CD14-positive monocyte (primary cell): ENCODE data around the gene SPACA5. TPM values are rescaled to one million over a fixed set of nuclear protein-coding genes. Genes with fewer than 3 reads are reported as not detected.

ENCODE experiments used
- DNase-seq, 3 donors: peaks; one replicate each; pipeline ENCODE4 v3.0.0-alpha.2; 2011 to 2022
- H2AFZ ChIP-seq: 2 replicates; pipeline ENCODE4 v1.6.0; 2012; ENCODE audit warnings: mild to moderate bottlenecking, low read depth, low read length, inconsistent platforms; ENCODE audit not compliant: insufficient read depth, poor library complexity, severe bottlenecking
- H3K27ac ChIP-seq, 2 donors: 1 replicate in 1 of 2; 2 replicates in 1 of 2; pipeline ENCODE4 v1.5.1; 2012 to 2013; ENCODE audit warnings: low read length in 2 of 2, control low read depth in 1 of 2, inconsistent platforms in 1 of 2, low read depth in 1 of 2, mild to moderate bottlenecking in 1 of 2
- H3K27me3 ChIP-seq, 2 donors: one replicate each; pipeline versions ENCODE4 v1.6.0 to v1.6.1; 2011 to 2013; ENCODE audit warnings: low read length in 2 of 2; ENCODE audit not compliant: control insufficient read depth in 2 of 2, insufficient read depth in 2 of 2
- H3K36me3 ChIP-seq, 2 donors: replicated peaks in 1 of 2; 1 replicate in 1 of 2; 2 replicates in 1 of 2; pipeline versions ENCODE4 v1.5.1 to v1.6.1; 2012 to 2013; ENCODE audit warnings: low read length in 2 of 2, control low read depth in 1 of 2, inconsistent platforms in 1 of 2, mild to moderate bottlenecking in 1 of 2; ENCODE audit not compliant: insufficient read depth in 2 of 2, control insufficient read depth in 1 of 2
- H3K4me1 ChIP-seq, 2 donors: 1 replicate in 1 of 2; 2 replicates in 1 of 2; pipeline versions ENCODE4 v1.5.1 to v1.6.1; 2012 to 2013; ENCODE audit warnings: low read length in 2 of 2, control low read depth in 1 of 2, inconsistent platforms in 1 of 2, mild to moderate bottlenecking in 1 of 2, moderate library complexity in 1 of 2; ENCODE audit not compliant: insufficient read depth in 2 of 2, control insufficient read depth in 1 of 2
- H3K4me2 ChIP-seq: replicated peaks from 2 replicates; pipeline ENCODE3; 2012; ENCODE audit warnings: low read length, moderate library complexity, mild to moderate bottlenecking; ENCODE audit not compliant: poor library complexity, severe bottlenecking; ENCODE audit errors: extremely low read depth
- H3K4me3 ChIP-seq, 3 experiments: fragments of 200-600 bp in 1 of 3; sonication (generic) in 1 of 3; replicated peaks in 1 of 3; 1 replicate in 2 of 3; 2 replicates in 1 of 3; pipeline ENCODE4 v1.5.1; 2011 to 2013; ENCODE audit warnings: low read length in 3 of 3, mild to moderate bottlenecking in 3 of 3, control low read depth in 2 of 3, low read depth in 2 of 3, inconsistent platforms in 1 of 3, moderate library complexity in 1 of 3
- H3K79me2 ChIP-seq: 2 replicates; pipeline ENCODE4 v1.6.0; 2012; ENCODE audit warnings: mild to moderate bottlenecking, control low read depth, inconsistent platforms, low read length, moderate library complexity; ENCODE audit not compliant: insufficient read depth
- H3K9ac ChIP-seq: 2 replicates; pipeline ENCODE4 v1.6.0; 2017; ENCODE audit warnings: low read length, mild to moderate bottlenecking; ENCODE audit not compliant: insufficient read depth, poor library complexity, severe bottlenecking
- H3K9me3 ChIP-seq, 2 donors: replicated peaks in 1 of 2; 1 replicate in 1 of 2; 2 replicates in 1 of 2; pipeline versions ENCODE4 v1.5.1 to v1.6.1; 2012 to 2013; ENCODE audit warnings: low read length in 2 of 2, control low read depth in 1 of 2; ENCODE audit not compliant: control insufficient read depth in 1 of 2, insufficient read depth in 1 of 2
- H4K20me1 ChIP-seq: 2 replicates; pipeline ENCODE4 v1.6.0; 2012; ENCODE audit warnings: mild to moderate bottlenecking, low read length, control low read depth, moderate library complexity; ENCODE audit not compliant: insufficient read depth
- H3K27ac Mint-ChIP-seq, 7 donors: one replicate each; pipeline ENCODE4 v1.8.0; 2020; ENCODE audit warnings: mild to moderate bottlenecking in 7 of 7, mixed read lengths in 7 of 7, moderate library complexity in 6 of 7, inconsistent platforms in 2 of 7
- H3K27me3 Mint-ChIP-seq, 3 donors: one replicate each; pipeline ENCODE4 v1.8.0; 2021 to 2022; ENCODE audit warnings: low read depth in 3 of 3, mild to moderate bottlenecking in 3 of 3, mixed read lengths in 3 of 3, moderate library complexity in 3 of 3, inconsistent platforms in 1 of 3
- H3K36me3 Mint-ChIP-seq, 2 donors: one replicate each; pipeline ENCODE4 v1.8.0; 2020; ENCODE audit warnings: mixed read lengths in 2 of 2, inconsistent platforms in 1 of 2, mild to moderate bottlenecking in 1 of 2
- H3K4me1 Mint-ChIP-seq: one replicate; pipeline ENCODE4 v1.8.0; 2020; ENCODE audit warnings: mild to moderate bottlenecking, mixed read lengths
- H3K4me3 Mint-ChIP-seq, 2 donors: one replicate each; pipeline ENCODE4 v1.8.0; 2020; ENCODE audit warnings: mild to moderate bottlenecking in 2 of 2, mixed read lengths in 2 of 2, moderate library complexity in 1 of 2
- H3K9me3 Mint-ChIP-seq, 7 donors: one replicate each; pipeline ENCODE4 v1.8.0; 2020 to 2022; ENCODE audit warnings: mixed read lengths in 7 of 7, mild to moderate bottlenecking in 6 of 7, moderate library complexity in 6 of 7, inconsistent platforms in 2 of 7
- CTCF ChIP-seq: fragments of 200-600 bp; IDR thresholded peaks from one replicate; pipeline ENCODE4 v1.8.0; 2022; ENCODE audit warnings: antibody characterized with exemption, mild to moderate bottlenecking
- WGBS: methylation state at CpG from one replicate; pipeline ENCODE4 v1.1.5; 2013; ENCODE audit warnings: missing lambda C conversion rate; ENCODE audit not compliant: insufficient coverage; 5-methylcytosine and 5-hydroxymethylcytosine counted together
- intact Hi-C, 2 donors: fragments of 100-400 bp; cut with micrococcal nuclease; formaldehyde crosslinking; loops; one replicate each; pipeline versions ENCODE4 v1.15.0 to v1.15.1; 2023
- polyA plus RNA-seq, 3 donors: library from polyadenylated mRNA; depleted of rRNA in 1 of 3; unstranded in 2 of 3; stranded (reverse) in 1 of 3; fragments of 300-500 nt in 2 of 3; fragments of >200 nt in 1 of 3; fragmentation: Illumina TruSeq in 2 of 3; gene quantifications; 1 replicate in 2 of 3; 2 replicates in 1 of 3; pipeline ENCODE4 v1.2.3, GENCODE V29; 2012 to 2021

SPACA5 gene
- polyA plus RNA-seq, 3 donors: not detected

GRCh38 chrX:47973235-47973634 lies 33.6 kb upstream of the SPACA5 start:
- Histone ChIP-seq H3K4me1 (no peaks in the 10 kb centered on the region), H3K4me2 (no peak overlapping the region), H3K9me3 (peaks cover 50 to 85% of the 10 kb centered on the region in 2 donors), H3K9ac (no peak overlapping the region), H3K79me2 (no peaks in the 10 kb centered on the region), H3K36me3 (peaks cover 11 to 26% of the 10 kb centered on the region in 2 donors), H2AFZ (no peak overlapping the region), H3K27me3 (no peaks in the 10 kb centered on the region), H4K20me1 (no peaks in the 10 kb centered on the region), H3K4me3 (no peak overlapping the region), H3K27ac (no peak overlapping the region)
- intact Hi-C loops: no loop called here
- Mint-ChIP-seq H3K4me1 (no peaks in the 10 kb centered on the region), H3K9me3 (peaks cover 40 to 79% (median 70%) of the 10 kb centered on the region in 7 donors), H3K4me3 (no peak overlapping the region), H3K27me3 (no peaks in the 10 kb centered on the region), H3K36me3 (peaks cover 14 to 18% of the 10 kb centered on the region in 2 donors), H3K27ac (no peak overlapping the region)
- no peak for TF ChIP-seq CTCF
- WGBS: 90% methylated on average over 3 of the region's 3 CpGs
- DNase-seq: no peak

GRCh38 chrX:47976254-47977151 lies 30.3 kb upstream of the SPACA5 start:
- WGBS: no CpG with 5 or more reads among the region's 6 CpGs
- H3K4me1 ChIP-seq: no peaks in the 10 kb centered on the region

More at GRCh38 chrX:47976254-47977151, 30.3 kb upstream of the SPACA5 start:
- no peak for DNase-seq
- H3K9me3 ChIP-seq: peaks cover 50 to 98% of the 10 kb centered on the region in 2 donors
- no peak for TF ChIP-seq CTCF
- peaks cover 38 to 59% of the 10 kb centered on the region in 2 donors for H3K36me3 ChIP-seq
- Mint-ChIP-seq H3K36me3 (peaks cover 40 to 51% of the 10 kb centered on the region in 2 donors), H3K27me3 (no peaks in the 10 kb centered on the region), H3K9me3 (peaks cover 37 to 95% (median 81%) of the 10 kb centered on the region in 7 donors), H3K4me3 (no peak overlapping the region), H3K27ac (no peak overlapping the region), H3K4me1 (no peaks in the 10 kb centered on the region)
- H3K4me3 ChIP-seq: peak overlapping the region in 1 of 3 experiments; percentile 26
- no peaks in the 10 kb centered on the region for H3K79me2 ChIP-seq
- H3K27me3 ChIP-seq: no peaks in the 10 kb centered on the region
- intact Hi-C loops: no loop called here
- H3K4me2 ChIP-seq: no peak overlapping the region
- no peak overlapping the region for H3K9ac ChIP-seq
- H2AFZ ChIP-seq: no peak overlapping the region
- H4K20me1 ChIP-seq: no peaks in the 10 kb centered on the region
- no peak overlapping the region for H3K27ac ChIP-seq
